Thymus (tissue), 11 donors: ENCODE results near the gene PDE10A. TPM values are rescaled to one million over a fixed set of nuclear protein-coding genes. Genes with fewer than 3 reads are reported as not detected.

Source experiments
- DNase-seq, 9 donors: peaks; one replicate each; pipeline ENCODE4 v3.0.0-alpha.2; 2013; ENCODE audit warnings: low spot score in 9 of 9, low read depth in 6 of 9, missing footprints in 1 of 9
- H3K27ac ChIP-seq, 2 donors: one replicate each; pipeline ENCODE4 v1.5.1; 2013; ENCODE audit warnings: control low read depth in 1 of 2, low read depth in 1 of 2, low read length in 1 of 2, mild to moderate bottlenecking in 1 of 2, moderate library complexity in 1 of 2
- H3K27me3 ChIP-seq, 2 donors: one replicate each; pipeline ENCODE4 v1.5.1; 2013; ENCODE audit warnings: low read length in 1 of 2; ENCODE audit not compliant: control insufficient read depth in 2 of 2, insufficient read depth in 1 of 2
- H3K36me3 ChIP-seq, 2 donors: one replicate each; pipeline ENCODE4 v1.5.1; 2013; ENCODE audit warnings: low read length in 1 of 2, mild to moderate bottlenecking in 1 of 2, moderate library complexity in 1 of 2; ENCODE audit not compliant: control insufficient read depth in 2 of 2, insufficient read depth in 2 of 2
- H3K4me1 ChIP-seq, 2 donors: one replicate each; pipeline ENCODE4 v1.5.1; 2013; ENCODE audit warnings: low read length in 2 of 2; ENCODE audit not compliant: control insufficient read depth in 2 of 2, insufficient read depth in 2 of 2
- H3K4me3 ChIP-seq, 2 donors: one replicate each; pipeline ENCODE4 v1.5.1; 2013; ENCODE audit warnings: low read length in 2 of 2, control low read depth in 1 of 2, mild to moderate bottlenecking in 1 of 2
- H3K9me3 ChIP-seq, 2 donors: one replicate each; pipeline ENCODE4 v1.5.1; 2013; ENCODE audit warnings: low read length in 1 of 2, mild to moderate bottlenecking in 1 of 2; ENCODE audit not compliant: control insufficient read depth in 2 of 2, insufficient read depth in 1 of 2
- WGBS: extraction: QIAGEN DNeasy Blood & Tissue Kit; methylation state at CpG from one replicate; pipeline ENCODE4 v1.1.7; 2013; 5-methylcytosine and 5-hydroxymethylcytosine counted together
- polyA plus RNA-seq: library from polyadenylated mRNA; stranded (reverse); fragments of 200-250 nt; gene quantifications from one replicate; pipeline ENCODE4 v1.2.3, GENCODE V29; 2013
- total RNA-seq: library from RNA; stranded (reverse); fragments of 120-200 nt; gene quantifications from one replicate; pipeline ENCODE4 v1.2.4, GENCODE V29; 2013
- donor health status: healthy.

The PDE10A gene
- total and polyA plus RNA-seq, 2 donors: 0.94 to 3.2 TPM

GRCh38 chr6:165680975-165681374 is 17.9 kb upstream of the PDE10A start:
- Histone ChIP-seq H3K27me3 (no peaks in the 10 kb centered on the region), H3K27ac (no peak overlapping the region), H3K4me3 (no peak overlapping the region), H3K9me3 (no peaks in the 10 kb centered on the region), H3K36me3 (no peaks in the 10 kb centered on the region), H3K4me1 (no peaks in the 10 kb centered on the region)
- 91% methylated on average over 5 of the region's 5 CpGs for WGBS
- DNase-seq: no peak

- Histone ChIP-seq H3K36me3 (no peaks in the 10 kb centered on the region), H3K4me1 (no peaks in the 10 kb centered on the region), H3K4me3 (no peak overlapping the region), H3K27ac (no peak overlapping the region), H3K9me3 (no peaks in the 10 kb centered on the region), H3K27me3 (no peaks in the 10 kb centered on the region)
- no peak for DNase-seq
- 88% methylated on average over 10 of the region's 10 CpGs for WGBS
Measured at GRCh38 chr6:165679326-165679725, 16.3 kb upstream of the PDE10A start.

- DNase-seq: no peak
- 92% methylated on average over 4 of the region's 4 CpGs for WGBS
- H3K4me3 ChIP-seq: no peak overlapping the region
- no peaks in the 10 kb centered on the region for H3K27me3 ChIP-seq
- H3K4me1 ChIP-seq: no peaks in the 10 kb centered on the region
- no peaks in the 10 kb centered on the region for H3K36me3 ChIP-seq
- no peak overlapping the region for H3K27ac ChIP-seq
- H3K9me3 ChIP-seq: no peaks in the 10 kb centered on the region
Measured at GRCh38 chr6:165678904-165679303, 15.9 kb upstream of the PDE10A start.

DNA sequence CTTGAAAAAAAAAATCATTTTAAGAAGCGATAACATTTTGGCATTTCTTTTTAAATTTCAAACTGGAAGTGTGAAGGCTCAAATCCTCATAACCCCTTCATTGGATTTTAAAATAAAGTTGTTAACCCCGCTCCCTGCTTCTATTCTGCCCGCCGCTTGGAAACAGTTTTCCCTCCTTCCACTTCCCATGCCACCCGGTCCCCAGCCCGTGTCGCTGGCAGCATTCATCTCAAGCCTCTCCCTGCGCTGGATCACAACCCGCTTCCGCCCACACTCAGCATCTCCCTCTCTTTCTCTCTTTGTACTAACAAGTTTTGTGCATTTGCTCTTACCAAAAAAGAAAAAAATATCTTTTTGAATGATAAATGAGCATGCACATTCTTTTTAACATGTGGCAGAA is 15.4 kb upstream of the PDE10A start:
- no peaks in the 10 kb centered on the region for H3K9me3 ChIP-seq
- 91% methylated on average over 10 of the region's 10 CpGs for WGBS
- no peak overlapping the region for H3K4me3 ChIP-seq
- no peak for DNase-seq
- H3K27ac ChIP-seq: no peak overlapping the region
- H3K27me3 ChIP-seq: no peaks in the 10 kb centered on the region
- no peaks in the 10 kb centered on the region for H3K4me1 ChIP-seq
- H3K36me3 ChIP-seq: no peaks in the 10 kb centered on the region

DNA sequence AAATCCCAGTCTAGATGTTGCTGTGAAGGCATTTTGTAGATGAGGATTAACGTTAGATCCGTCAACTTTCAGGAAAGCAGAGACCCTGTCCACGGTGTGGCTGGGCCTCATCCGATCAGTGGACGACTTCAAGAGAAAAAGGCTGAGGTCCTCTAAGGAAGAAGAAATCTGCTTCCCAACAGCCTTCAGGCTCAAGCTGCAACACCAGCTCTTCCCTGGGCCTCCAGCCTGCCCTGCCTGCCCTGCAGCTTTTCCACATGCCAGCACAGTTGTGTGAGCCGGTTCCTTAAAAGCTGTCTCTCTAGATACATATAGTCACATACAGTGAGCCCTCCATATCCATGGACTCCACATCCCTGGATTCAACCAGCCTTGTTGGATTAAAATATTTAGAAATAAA is 14.1 kb upstream of the PDE10A start:
- H3K36me3 ChIP-seq: no peaks in the 10 kb centered on the region
- H3K27ac ChIP-seq: no peak overlapping the region
- WGBS: 96% methylated on average over 6 of the region's 6 CpGs
- no peak overlapping the region for H3K4me3 ChIP-seq
- H3K4me1 ChIP-seq: no peaks in the 10 kb centered on the region
- DNase-seq: no peak
- no peaks in the 10 kb centered on the region for H3K27me3 ChIP-seq
- H3K9me3 ChIP-seq: no peaks in the 10 kb centered on the region

- H3K4me3 ChIP-seq: no peak overlapping the region
- H3K27ac ChIP-seq: no peak overlapping the region
- WGBS: 93% methylated on average over 18 of the region's 18 CpGs
Measured at GRCh38 chr6:165676435-165677068, 13.5 kb upstream of the PDE10A start.

GRCh38 chr6:165675120-165675519 is 12.1 kb upstream of the PDE10A start:
- no peaks in the 10 kb centered on the region for H3K4me1 ChIP-seq
- no peaks in the 10 kb centered on the region for H3K36me3 ChIP-seq
- WGBS: 93% methylated on average over 1 of the region's 1 CpG
- no peaks in the 10 kb centered on the region for H3K27me3 ChIP-seq
- no peaks in the 10 kb centered on the region for H3K9me3 ChIP-seq
- H3K27ac ChIP-seq: no peak overlapping the region
- no peak for DNase-seq
- H3K4me3 ChIP-seq: no peak overlapping the region

More at GRCh38 chr6:165676435-165677068, 13.5 kb upstream of the PDE10A start:
- H3K36me3 ChIP-seq: no peaks in the 10 kb centered on the region
- no peaks in the 10 kb centered on the region for H3K27me3 ChIP-seq
- DNase-seq: no peak
- H3K9me3 ChIP-seq: no peaks in the 10 kb centered on the region
- no peaks in the 10 kb centered on the region for H3K4me1 ChIP-seq

GRCh38 chr6:165674155-165675029 is 11.4 kb upstream of the PDE10A start:
- peaks cover 0 to 3% of the 10 kb centered on the region in 2 donors for H3K27me3 ChIP-seq
- H3K4me3 ChIP-seq: no peak overlapping the region
- no peaks in the 10 kb centered on the region for H3K4me1 ChIP-seq
- 59% methylated on average over 20 of the region's 20 CpGs for WGBS
- no peak for DNase-seq
- H3K27ac ChIP-seq: no peak overlapping the region
- no peaks in the 10 kb centered on the region for H3K9me3 ChIP-seq
- no peaks in the 10 kb centered on the region for H3K36me3 ChIP-seq

DNA sequence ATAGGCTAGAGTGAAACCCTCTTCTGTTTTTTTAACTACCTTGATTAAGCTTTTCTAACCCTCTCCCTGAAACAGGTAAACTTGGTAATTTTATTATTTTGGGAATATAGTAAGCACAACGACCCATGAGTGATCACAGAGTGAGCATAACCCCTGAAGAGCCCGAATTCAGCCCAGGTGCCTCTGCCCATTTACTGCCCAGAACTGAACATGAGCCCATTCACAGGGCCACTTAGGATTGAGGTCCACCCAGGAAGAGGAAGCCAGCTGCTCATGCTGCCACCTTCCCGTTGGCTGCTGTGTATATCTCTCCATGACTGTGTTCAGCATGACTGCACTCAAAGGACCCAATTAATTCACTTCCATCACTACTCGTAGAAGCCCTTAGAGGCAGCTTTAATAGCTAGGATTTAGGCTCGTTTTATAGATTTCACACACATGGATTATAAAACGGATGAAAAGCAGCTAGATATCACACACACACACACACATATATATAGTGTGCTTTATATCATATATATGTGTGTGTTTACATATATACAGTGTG is 8.3 kb upstream of the PDE10A start:
- Histone ChIP-seq H3K27me3 (peaks cover 0 to 16% of the 10 kb centered on the region in 2 donors), H3K27ac (no peak overlapping the region), H3K36me3 (no peaks in the 10 kb centered on the region), H3K9me3 (no peaks in the 10 kb centered on the region), H3K4me3 (no peak overlapping the region), H3K4me1 (no peaks in the 10 kb centered on the region)
- DNase-seq: no peak
- WGBS: 85% methylated on average over 6 of the region's 6 CpGs
